Activated CD8-positive, alpha-beta memory T cell treated with anti-CD3 and anti-CD28 coated beads, Interleukin-2, amount 50 U/mL, for 4 hours (primary cell): Measurements from ENCODE around the gene NLN.
"Not testable (repeated sequence)": the region's sequence is repeated elsewhere in the genome, so short reads cannot be mapped to it uniquely, and the experiment has no call there.

ENCODE experiments used
- DNase-seq: peaks from one replicate; pipeline ENCODE4 v3.0.0-alpha.2; 2020

NLN gene

GRCh38 chr5:65837139-65837538 is 115.1 kb downstream of the NLN start:
- DNase-seq = no peak

GRCh38 chr5:65839170-65839569 is 117.2 kb downstream of the NLN start:
- not testable (repeated sequence) for DNase-seq

- no peak for DNase-seq
Observed at GRCh38 chr5:65840071-65840470, 118.1 kb downstream of the NLN start.

GRCh38 chr5:65844763-65845162 is 122.8 kb downstream of the NLN start:
- DNase-seq = not testable (repeated sequence)

GRCh38 chr5:65846101-65846500 is 124.1 kb downstream of the NLN start:
- no peak for DNase-seq

GRCh38 chr5:65847019-65847418 is 125.0 kb downstream of the NLN start:
- DNase-seq = not testable (repeated sequence)

- DNase-seq = not testable (repeated sequence)
Observed at GRCh38 chr5:65849918-65850317, 127.9 kb downstream of the NLN start.

- no peak for DNase-seq
Observed at GRCh38 chr5:65854925-65855324, 132.9 kb downstream of the NLN start.

GRCh38 chr5:65855766-65856315 is 133.8 kb downstream of the NLN start:
- DNase-seq = no peak

- no peak for DNase-seq
Observed at GRCh38 chr5:65856520-65856919, 134.5 kb downstream of the NLN start.

GRCh38 chr5:65858316-65858715 is 136.3 kb downstream of the NLN start:
- no peak for DNase-seq

GRCh38 chr5:65861830-65862241 is 139.8 kb downstream of the NLN start:
- DNase-seq = no peak

- DNase-seq = no peak
Observed at GRCh38 chr5:65862384-65862783, 140.4 kb downstream of the NLN start.

GRCh38 chr5:65863747-65864146 is 141.7 kb downstream of the NLN start:
- no peak for DNase-seq

GRCh38 chr5:65866837-65867521 is 145.0 kb downstream of the NLN start:
- no peak for DNase-seq

GRCh38 chr5:65867542-65868195 is 145.7 kb downstream of the NLN start:
- DNase-seq = no peak

GRCh38 chr5:65868509-65868908 is 146.5 kb downstream of the NLN start:
- no peak for DNase-seq

- DNase-seq = no peak
Observed at GRCh38 chr5:65871182-65871581, 149.2 kb downstream of the NLN start.

GRCh38 chr5:65871776-65872175 is 149.8 kb downstream of the NLN start:
- not testable (repeated sequence) for DNase-seq

- no peak for DNase-seq
Observed at GRCh38 chr5:65873181-65873750, 151.3 kb downstream of the NLN start.

- DNase-seq = no peak
Observed at GRCh38 chr5:65874241-65874640, 152.2 kb downstream of the NLN start.

- DNase-seq = no peak
Observed at GRCh38 chr5:65876496-65876895, 154.5 kb downstream of the NLN start.

GRCh38 chr5:65876970-65877369 is 155.0 kb downstream of the NLN start:
- DNase-seq = no peak
